ENCODE data around the gene KLHDC8A. TPM values are rescaled to one million over a fixed set of nuclear protein-coding genes. Genes with fewer than 3 reads are reported as not detected.
A peak's percentile ranks its signal among the peaks of the same experiment; 100 is the strongest.

Gene KLHDC8A
- total and polyA plus RNA-seq, 2 donors (not counting 3 experiments of a cell fraction or from before 2014, with no cell fraction given): not detected

GRCh38 chr1:205374210-205375078, 17.7 kb upstream of the KLHDC8A start:
- Histone ChIP-seq H3K4me3 (replicated peaks in 1 of 3; ENCODE audit: insufficient read depth in 1 of 3, low read depth in 1 of 3, low read length in 3 of 3) (no peak overlapping the region), H3K9ac (replicated peaks; ENCODE audit: extremely low read depth, insufficient read depth, low read length) (no peak overlapping the region), H3K27me3 (ENCODE audit: control insufficient read depth in 2 of 2, insufficient read depth in 2 of 2, low read length in 2 of 2) (peaks cover 39% of the 10 kb centered on the region in 2 experiments), H2AFZ (ENCODE audit: low read depth, low read length) (no peak overlapping the region), H3K36me3 (ENCODE audit: control insufficient read depth in 2 of 2, extremely low read depth in 1 of 2, insufficient read depth in 2 of 2, low read length in 2 of 2) (no peaks in the 10 kb centered on the region), H3K9me1 (replicated peaks; ENCODE audit: control insufficient read depth, extremely low read depth, insufficient read depth, low read length) (no peaks in the 10 kb centered on the region), H3K27ac (ENCODE audit: insufficient read depth, low read depth, low read length) (no peak overlapping the region), H3K4me2 (ENCODE audit: insufficient read depth, low read length) (no peak overlapping the region), H3K9me3 (replicated peaks; ENCODE audit: control insufficient read depth, insufficient read depth, low read length) (no peaks in the 10 kb centered on the region), H3K79me2 (ENCODE audit: control insufficient read depth, insufficient read depth, low read length) (no peaks in the 10 kb centered on the region), H4K20me1 (replicated peaks; ENCODE audit: control insufficient read depth, extremely low read depth, insufficient read depth, low read length) (no peaks in the 10 kb centered on the region), H3K4me1 (ENCODE audit: control insufficient read depth, extremely low read depth, insufficient read depth, low read length) (no peaks in the 10 kb centered on the region)
- DNase-seq (ENCODE audit: low read depth, low spot score): no peak
- POLR2A ChIA-PET: no interaction called here
- BruUV-seq (replicated peaks): no TSS peak
- TF ChIP-seq EZH2 (IDR thresholded peaks at IDR 0.05; ENCODE audit: borderline replicate concordance, low read depth, low read length, severe bottlenecking) (no peak), GATA2 (IDR thresholded peaks at IDR 0.05; ENCODE audit: insufficient read depth, insufficient read length, low read depth, low read length) (no peak), FOS (IDR thresholded peaks at IDR 0.05; ENCODE audit: borderline replicate concordance, insufficient read depth, low read length) (peak; percentile 38), POLR2A (IDR thresholded peaks at IDR 0.05; ENCODE audit: low read depth, low read length) (no peak)
- no peak for FAIRE-seq
- dilution Hi-C loops (cut with MboI; ENCODE audit: extremely low pct_ligation_motif_present, low sequenced_read_pairs): no loop called here
- CTCF ChIA-PET: interaction anchor here (3.9 kb wide), 1 partner anchor 21 kb away, joined by 17 read pairs; no protein-coding TSS in a partner anchor
- intact Hi-C loops (cut with micrococcal nuclease): no loop called here

- H2AFZ ChIP-seq (ENCODE audit: low read depth, low read length): no peak overlapping the region
- POLR2A ChIA-PET: no interaction called here
Measured at GRCh38 chr1:205373798-205374175, 17.1 kb upstream of the KLHDC8A start.

More at GRCh38 chr1:205373798-205374175, 17.1 kb upstream of the KLHDC8A start:
- Histone ChIP-seq H3K79me2 (ENCODE audit: control insufficient read depth, insufficient read depth, low read length) (no peaks in the 10 kb centered on the region), H3K27ac (ENCODE audit: insufficient read depth, low read depth, low read length) (no peak overlapping the region), H3K27me3 (ENCODE audit: control insufficient read depth in 2 of 2, insufficient read depth in 2 of 2, low read length in 2 of 2) (peaks cover 35 to 40% of the 10 kb centered on the region in 2 experiments), H3K36me3 (ENCODE audit: control insufficient read depth in 2 of 2, extremely low read depth in 1 of 2, insufficient read depth in 2 of 2, low read length in 2 of 2) (no peaks in the 10 kb centered on the region), H3K9ac (replicated peaks; ENCODE audit: extremely low read depth, insufficient read depth, low read length) (no peak overlapping the region), H3K9me3 (replicated peaks; ENCODE audit: control insufficient read depth, insufficient read depth, low read length) (no peaks in the 10 kb centered on the region), H3K9me1 (replicated peaks; ENCODE audit: control insufficient read depth, extremely low read depth, insufficient read depth, low read length) (no peaks in the 10 kb centered on the region), H3K4me3 (replicated peaks in 1 of 3; ENCODE audit: insufficient read depth in 1 of 3, low read depth in 1 of 3, low read length in 3 of 3) (no peak overlapping the region), H3K4me2 (ENCODE audit: insufficient read depth, low read length) (no peak overlapping the region), H4K20me1 (replicated peaks; ENCODE audit: control insufficient read depth, extremely low read depth, insufficient read depth, low read length) (no peaks in the 10 kb centered on the region), H3K4me1 (ENCODE audit: control insufficient read depth, extremely low read depth, insufficient read depth, low read length) (no peaks in the 10 kb centered on the region)
- no TSS peak for BruUV-seq (replicated peaks)
- CTCF ChIA-PET: interaction anchor here (3.9 kb wide), 1 partner anchor 20 kb away, joined by 17 read pairs; no protein-coding TSS in a partner anchor
- dilution Hi-C loops (cut with MboI; ENCODE audit: extremely low pct_ligation_motif_present, low sequenced_read_pairs): no loop called here
- DNase-seq (ENCODE audit: low read depth, low spot score) (no peak), FAIRE-seq (no peak)
- intact Hi-C loops (cut with micrococcal nuclease): no loop called here
- TF ChIP-seq GATA2 (IDR thresholded peaks at IDR 0.05; ENCODE audit: insufficient read depth, insufficient read length, low read depth, low read length) (no peak), JUN (IDR thresholded peaks at IDR 0.05; ENCODE audit: borderline replicate concordance, insufficient read depth, insufficient read length, low read depth) (no peak), EZH2 (IDR thresholded peaks at IDR 0.05; ENCODE audit: borderline replicate concordance, low read depth, low read length, severe bottlenecking) (no peak), FOS (IDR thresholded peaks at IDR 0.05; ENCODE audit: borderline replicate concordance, insufficient read depth, low read length) (no peak), CTCF (IDR thresholded peaks at IDR 0.05; ENCODE audit: extremely low read depth in 1 of 2, insufficient read depth in 1 of 2, low read depth in 1 of 2, low read length in 2 of 2) (no peak), MYC (IDR thresholded peaks at IDR 0.05; ENCODE audit: low read depth, low read length) (no peak), POLR2AphosphoS5 (IDR thresholded peaks at IDR 0.05; ENCODE audit: insufficient read depth, low read depth, low read length) (no peak), POLR2A (IDR thresholded peaks at IDR 0.05; ENCODE audit: low read depth, low read length) (no peak), MAX (IDR thresholded peaks at IDR 0.05; ENCODE audit: insufficient read depth, insufficient read length) (no peak)
